ENCODE data around the gene SOSTDC1. TPM values are rescaled to one million over a fixed set of nuclear protein-coding genes. Genes with fewer than 3 reads are reported as not detected.

SOSTDC1 gene, protein sequence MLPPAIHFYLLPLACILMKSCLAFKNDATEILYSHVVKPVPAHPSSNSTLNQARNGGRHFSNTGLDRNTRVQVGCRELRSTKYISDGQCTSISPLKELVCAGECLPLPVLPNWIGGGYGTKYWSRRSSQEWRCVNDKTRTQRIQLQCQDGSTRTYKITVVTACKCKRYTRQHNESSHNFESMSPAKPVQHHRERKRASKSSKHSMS
- not detected in 2 replicates for total RNA-seq

DNA sequence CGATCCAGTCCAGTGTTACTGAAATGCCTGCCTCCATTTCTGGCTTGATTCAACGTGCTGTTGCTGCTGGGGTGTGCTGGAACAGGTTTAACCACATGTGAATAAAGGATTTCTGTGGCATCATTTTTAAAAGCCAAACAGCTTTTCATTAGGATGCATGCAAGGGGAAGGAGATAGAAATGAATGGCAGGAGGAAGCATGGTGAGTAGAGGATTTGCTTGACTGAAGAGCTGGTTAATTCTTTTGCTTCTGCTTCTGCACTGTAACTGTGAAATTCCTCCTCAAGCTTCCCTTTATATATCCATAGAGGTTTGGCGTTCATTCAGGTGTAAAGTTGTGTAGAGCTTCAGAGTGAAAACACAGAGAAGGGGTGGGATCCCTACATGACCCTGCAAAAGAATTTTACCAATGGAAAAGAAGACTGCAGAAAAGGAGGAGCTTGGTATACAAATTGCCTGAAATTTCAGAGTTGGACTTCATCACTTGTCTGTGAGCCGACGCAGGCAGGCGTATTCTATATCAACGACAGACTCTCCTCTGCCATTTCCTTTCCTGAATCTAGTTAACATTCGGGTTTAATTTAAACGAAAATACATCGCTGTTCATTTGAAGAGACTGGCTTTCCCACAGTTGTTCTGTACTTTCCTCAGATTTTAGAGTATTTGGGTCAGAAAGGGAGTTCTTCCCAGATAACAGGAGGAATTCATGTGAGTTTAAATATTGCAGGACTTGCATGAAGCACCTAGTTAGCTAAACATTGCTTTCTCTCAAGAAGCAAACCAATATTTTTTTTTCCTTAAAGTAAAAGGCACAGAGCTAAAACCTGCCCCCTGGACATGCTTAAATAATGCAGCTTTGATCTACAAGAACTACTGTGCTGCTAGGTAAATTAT is at the start of gene SOSTDC1:
Gene SOSTDC1 (minus strand): TSS at position 270 of the 893 bp plus-strand sequence. CDS start 70 bp downstream, at position 200.

GRCh38 chr7:16421333-16422102 is 44.0 kb downstream of the SOSTDC1 start, which contains the start of gene CRPPA:
TSS of gene CRPPA (minus strand) at chr7:16421538. CDS start at chr7:16421322, 216 bp downstream.

Other genes starting within 250 kb of the SOSTDC1 start
- gene CRPPA, start 44.2 kb downstream of the SOSTDC1 start, total RNA-seq = 1.5 and 1.7 TPM in 2 replicates
- not detected in 2 replicates for gene LRRC72, start 61.1 kb upstream of the SOSTDC1 start, total RNA-seq
- gene ANKMY2, start 180.0 kb upstream of the SOSTDC1 start, total RNA-seq = 11.4 and 12.2 TPM in 2 replicates
- 63.0 and 78.5 TPM in 2 replicates for gene BZW2, start 180.4 kb upstream of the SOSTDC1 start, total RNA-seq

All from cardiac ventricle fibroblast (primary cell).